Keratinocyte (primary cell): ENCODE results near the gene PANK1.

Source experiments
- CTCF ChIP-seq, 3 experiments: IDR thresholded peaks in 1 of 3; conservative IDR thresholded peaks in 1 of 3; optimal IDR thresholded peaks in 1 of 3; 2 replicates in 2 of 3; 3 replicates in 1 of 3; pipeline versions ENCODE3 to v1.5.1; 2011; ENCODE audit warnings: low read length in 3 of 3, mild to moderate bottlenecking in 3 of 3, moderate library complexity in 2 of 3, control low read depth in 1 of 3, inconsistent platforms in 1 of 3; ENCODE audit not compliant: insufficient read depth in 2 of 3; ENCODE audit errors: extremely low read depth in 1 of 3
- EZH2 ChIP-seq: IDR thresholded peaks from one replicate; pipeline ENCODE4 v1.6.1; 2012; ENCODE audit warnings: inconsistent platforms, mild to moderate bottlenecking, low read length, moderate library complexity

DNA sequence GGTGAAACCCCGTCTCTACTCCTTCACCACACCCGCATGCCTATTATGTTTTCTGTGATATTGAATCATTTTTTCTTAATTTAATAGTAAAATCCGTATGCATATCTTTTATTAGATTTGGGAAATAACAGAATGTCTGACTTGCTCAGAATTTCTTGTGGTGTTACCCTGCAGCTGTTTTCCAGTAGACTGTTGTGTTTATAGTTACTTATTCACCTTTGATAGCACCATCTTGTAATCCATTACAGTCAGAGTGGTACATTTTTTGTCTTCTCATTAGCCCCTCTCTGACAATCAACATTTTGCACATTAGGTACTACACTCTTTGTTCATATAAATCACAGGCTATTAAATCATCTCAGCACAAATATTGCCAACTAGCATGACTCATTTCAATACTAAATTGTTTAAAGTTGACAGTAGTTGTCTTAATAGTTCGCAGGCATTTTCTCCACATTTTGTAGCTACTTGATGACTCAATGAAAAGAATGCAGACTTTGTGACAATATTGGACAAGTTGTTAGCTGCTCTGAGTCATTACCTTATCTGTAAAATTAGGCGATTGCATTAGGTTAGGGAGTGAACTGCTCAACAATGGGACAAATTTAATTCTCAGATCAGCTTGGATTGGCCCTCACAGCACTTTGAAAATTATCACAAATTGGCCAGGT lies 91.8 kb downstream of the PANK1 start:
- TF ChIP-seq CTCF (optimal IDR thresholded peaks at IDR 0.05 in 1 of 3, IDR thresholded peaks at IDR 0.05 in 1 of 3, conservative IDR thresholded peaks at IDR 0.05 in 1 of 3; ENCODE audit: extremely low read depth in 1 of 3, insufficient read depth in 2 of 3, low read length in 3 of 3) (no peak), EZH2 (no peak)
